AG09319 (cell line): ENCODE measurements around the gene PGM2.
"Not testable (repeated sequence)": the region's sequence is repeated elsewhere in the genome, so short reads cannot be mapped to it uniquely, and the experiment has no call there.

Experiments
- DNase-seq: peaks from one replicate; pipeline ENCODE4 v3.0.0-alpha.2; 2010; ENCODE audit warnings: low read depth; ENCODE audit errors: extremely low read depth
- TF ChIP-seq, protein P1 (sequence below): IDR thresholded peaks from 2 replicates; pipeline ENCODE4 v1.5.1; 2011; ENCODE audit warnings: low read depth, mild to moderate bottlenecking, inconsistent platforms, low read length, moderate library complexity

The PGM2 gene

DNA sequence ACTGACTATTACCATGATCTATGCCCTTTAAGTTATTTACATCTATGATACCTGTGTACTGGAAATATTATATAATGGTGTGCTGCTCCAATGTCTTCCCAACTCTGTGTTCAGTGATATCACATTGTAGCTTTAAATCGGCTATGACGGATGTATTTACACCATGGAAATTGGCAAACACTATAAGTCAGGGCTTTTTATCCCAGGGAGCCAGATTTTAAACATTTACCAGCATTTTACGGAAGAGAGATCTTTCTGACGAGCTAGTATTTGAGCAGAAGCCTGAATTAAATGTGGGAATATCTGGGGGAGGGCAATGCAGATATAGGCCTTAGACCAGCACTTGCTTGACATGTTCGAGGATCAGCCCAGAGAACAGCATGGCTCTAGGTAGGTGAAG, 7.7 kb upstream of the PGM2 start:
- TF ChIP-seq, protein P1, sequence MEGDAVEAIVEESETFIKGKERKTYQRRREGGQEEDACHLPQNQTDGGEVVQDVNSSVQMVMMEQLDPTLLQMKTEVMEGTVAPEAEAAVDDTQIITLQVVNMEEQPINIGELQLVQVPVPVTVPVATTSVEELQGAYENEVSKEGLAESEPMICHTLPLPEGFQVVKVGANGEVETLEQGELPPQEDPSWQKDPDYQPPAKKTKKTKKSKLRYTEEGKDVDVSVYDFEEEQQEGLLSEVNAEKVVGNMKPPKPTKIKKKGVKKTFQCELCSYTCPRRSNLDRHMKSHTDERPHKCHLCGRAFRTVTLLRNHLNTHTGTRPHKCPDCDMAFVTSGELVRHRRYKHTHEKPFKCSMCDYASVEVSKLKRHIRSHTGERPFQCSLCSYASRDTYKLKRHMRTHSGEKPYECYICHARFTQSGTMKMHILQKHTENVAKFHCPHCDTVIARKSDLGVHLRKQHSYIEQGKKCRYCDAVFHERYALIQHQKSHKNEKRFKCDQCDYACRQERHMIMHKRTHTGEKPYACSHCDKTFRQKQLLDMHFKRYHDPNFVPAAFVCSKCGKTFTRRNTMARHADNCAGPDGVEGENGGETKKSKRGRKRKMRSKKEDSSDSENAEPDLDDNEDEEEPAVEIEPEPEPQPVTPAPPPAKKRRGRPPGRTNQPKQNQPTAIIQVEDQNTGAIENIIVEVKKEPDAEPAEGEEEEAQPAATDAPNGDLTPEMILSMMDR, result no peak
- no peak for DNase-seq

DNA sequence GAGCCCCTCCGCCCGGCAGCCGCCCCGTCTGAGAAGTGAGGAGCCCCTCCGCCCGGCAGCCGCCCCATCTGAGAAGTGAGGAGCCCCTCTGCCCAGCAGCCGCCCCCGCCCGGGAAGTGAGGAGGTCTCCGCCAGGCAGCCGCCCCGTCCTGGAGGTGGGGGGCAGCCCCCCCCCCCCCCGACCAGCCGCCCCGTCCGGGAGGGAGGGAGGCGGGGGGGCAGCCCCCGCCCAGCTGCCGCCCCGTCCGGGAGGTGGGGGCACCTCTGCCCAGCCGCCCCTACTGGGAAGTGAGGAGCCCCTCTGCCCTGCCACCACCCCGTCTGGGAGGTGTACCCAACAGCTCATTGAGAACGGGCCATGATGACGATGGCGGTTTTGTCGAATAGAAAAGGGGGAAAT, 6.0 kb upstream of the PGM2 start:
- DNase-seq, result not testable (repeated sequence)

DNA sequence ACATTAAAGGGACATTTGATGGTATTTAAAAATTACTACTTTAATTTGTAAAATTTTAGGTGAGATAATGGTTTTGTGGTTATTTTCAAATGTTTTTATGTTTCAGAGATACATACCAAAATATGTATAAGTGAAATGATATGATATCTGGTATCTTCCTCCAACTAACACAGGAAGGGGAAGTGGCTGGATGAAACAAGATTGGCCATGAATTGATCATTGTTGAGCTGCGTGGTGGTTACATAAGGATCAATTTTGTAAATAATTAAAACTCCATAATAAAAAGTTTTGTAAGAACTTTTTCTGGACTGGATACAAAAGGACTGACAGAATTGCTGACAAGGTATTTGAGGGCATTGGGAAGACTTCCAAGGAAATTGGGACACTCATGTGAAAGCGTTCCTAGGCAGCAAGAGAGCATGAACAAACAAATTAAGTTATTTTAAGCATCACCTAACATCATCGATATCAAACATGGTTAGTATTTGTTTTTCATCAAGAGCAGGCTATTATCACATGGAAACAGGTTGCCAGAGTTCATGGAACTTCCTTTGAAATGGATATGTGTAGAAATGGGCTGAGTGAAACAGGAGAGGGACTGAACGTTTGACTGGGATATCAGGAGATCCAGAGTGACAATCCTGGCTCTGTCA, 4.4 kb upstream of the PGM2 start:
- TF ChIP-seq, protein P1, result no peak
- DNase-seq, result no peak

DNA sequence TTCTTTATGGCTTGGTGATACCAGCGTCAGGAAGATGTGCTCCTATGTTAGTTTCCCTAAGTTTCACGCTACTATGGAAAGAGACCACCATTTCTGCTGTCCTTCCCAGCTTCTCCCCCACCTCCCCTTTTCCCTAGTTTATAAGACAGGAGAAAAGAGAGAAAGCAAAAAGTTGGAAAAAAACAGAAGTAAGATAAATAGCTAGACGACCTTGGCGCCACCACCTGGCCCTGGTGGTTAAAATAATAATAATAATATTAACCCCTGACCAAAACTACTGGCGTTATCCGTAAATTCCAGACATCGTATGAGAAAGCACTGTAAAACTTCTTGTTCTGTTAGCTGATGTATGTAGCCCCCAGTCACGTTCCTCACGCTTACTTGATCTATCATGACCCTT, 985 bp upstream of the PGM2 start:
- DNase-seq, result not testable (repeated sequence)

DNA sequence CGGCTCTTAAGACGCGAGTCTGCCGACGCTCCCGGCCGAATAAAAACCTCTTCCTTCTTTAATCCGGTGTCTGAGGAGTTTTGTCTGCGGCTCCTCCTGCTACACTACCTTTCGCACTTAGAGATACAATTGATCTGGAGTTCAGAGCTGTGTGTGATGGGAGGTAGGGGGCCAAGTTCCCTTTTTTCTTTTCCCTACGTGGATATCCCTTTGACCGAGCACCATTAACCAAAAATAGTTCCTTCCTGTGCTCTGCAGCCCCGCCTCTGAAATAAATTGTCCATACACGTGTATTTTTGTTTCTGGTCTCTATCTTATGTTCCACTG, 555 bp upstream of the PGM2 start:
- TF ChIP-seq, protein P1, result no peak
- DNase-seq, result no peak

DNA sequence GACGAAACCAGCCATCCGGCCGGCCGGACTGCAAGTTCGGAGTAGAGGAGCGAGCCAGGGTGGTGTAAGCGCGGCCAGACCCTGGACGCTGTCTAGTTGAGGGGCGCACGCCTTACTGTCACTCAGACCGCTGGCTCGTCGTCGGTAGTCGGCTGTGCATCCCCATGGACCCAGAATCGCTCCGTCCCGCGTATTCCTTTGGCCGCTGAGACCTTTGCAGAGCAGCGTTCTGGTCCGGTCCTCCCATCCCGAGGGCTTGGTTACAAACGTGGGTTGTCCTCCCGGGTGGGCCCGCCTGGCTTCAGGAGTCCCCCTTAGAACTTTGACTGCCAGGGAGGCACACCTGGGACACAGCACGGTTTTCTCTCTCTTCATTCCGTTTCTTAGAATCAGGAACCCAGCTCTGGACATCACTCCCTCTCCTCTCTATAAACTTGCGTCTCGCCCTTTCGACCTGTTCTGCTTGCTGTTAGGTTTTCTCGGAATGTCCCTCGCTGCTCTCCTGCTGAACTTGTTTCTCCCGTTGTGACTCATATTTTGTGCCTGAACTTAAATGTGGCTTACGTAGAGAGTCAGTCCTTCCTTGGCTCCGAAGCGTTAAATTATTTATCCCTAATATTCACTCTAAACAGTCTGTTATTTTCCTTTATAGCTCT, 672 bp downstream of the PGM2 start:
- TF ChIP-seq, protein P1, result no peak
- DNase-seq, result no peak

DNA sequence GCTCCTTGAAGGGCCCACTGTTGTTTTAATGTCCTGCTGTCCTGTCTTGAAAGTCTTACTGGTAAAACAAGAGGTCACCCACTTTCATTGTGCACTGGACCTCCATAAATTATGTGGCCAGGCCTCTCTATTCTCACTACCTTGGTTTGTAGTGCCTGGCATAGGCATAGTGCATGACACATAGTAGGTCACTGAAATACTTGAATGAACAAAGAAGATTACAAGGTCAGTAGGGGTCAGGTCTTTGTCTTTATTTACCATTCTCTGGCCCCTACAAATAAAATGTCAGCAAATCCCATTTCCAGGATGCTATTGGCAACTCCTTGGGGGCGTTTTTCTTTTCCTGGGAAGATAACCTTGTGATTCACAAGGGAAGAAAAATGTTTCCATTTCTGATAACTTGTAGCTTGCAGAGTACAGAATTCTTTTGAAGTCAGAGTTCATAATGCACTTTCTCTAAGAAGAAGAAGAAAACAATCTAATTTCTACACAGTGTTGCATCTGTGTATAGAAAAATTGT, 1.4 kb downstream of the PGM2 start:
- TF ChIP-seq, protein P1, result no peak
- DNase-seq, result no peak

DNA sequence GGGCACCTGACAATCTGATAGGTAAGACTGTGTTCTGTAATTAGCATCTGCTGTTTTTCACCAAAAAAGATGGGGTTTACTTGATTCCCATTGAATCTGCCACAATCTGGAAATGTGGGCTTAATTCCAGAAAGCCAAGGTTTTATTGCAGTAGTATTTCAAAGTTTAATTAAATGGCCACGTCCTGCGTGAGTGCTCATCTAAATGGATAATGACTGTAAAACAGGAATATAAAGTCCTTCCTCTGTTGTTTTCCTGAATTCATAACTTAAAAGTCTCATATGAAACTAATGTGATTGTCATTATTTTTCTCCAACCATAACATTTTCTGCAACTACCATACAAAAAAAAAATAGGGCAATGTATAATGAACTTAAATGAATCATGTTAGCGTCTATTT, 2.4 kb downstream of the PGM2 start:
- DNase-seq, result no peak
- TF ChIP-seq, protein P1, result no peak
